Activated CD4-positive, alpha-beta T cell treated with anti-CD3 and anti-CD28 coated beads, Interleukin-2, amount 50 U/mL, for 4 hours (primary cell): ENCODE measurements around the gene CFAP107.

Source experiments
- DNase-seq, 2 experiments: peaks; one replicate each; pipeline ENCODE4 v3.0.0-alpha.2; 2020

The CFAP107 gene

DNA sequence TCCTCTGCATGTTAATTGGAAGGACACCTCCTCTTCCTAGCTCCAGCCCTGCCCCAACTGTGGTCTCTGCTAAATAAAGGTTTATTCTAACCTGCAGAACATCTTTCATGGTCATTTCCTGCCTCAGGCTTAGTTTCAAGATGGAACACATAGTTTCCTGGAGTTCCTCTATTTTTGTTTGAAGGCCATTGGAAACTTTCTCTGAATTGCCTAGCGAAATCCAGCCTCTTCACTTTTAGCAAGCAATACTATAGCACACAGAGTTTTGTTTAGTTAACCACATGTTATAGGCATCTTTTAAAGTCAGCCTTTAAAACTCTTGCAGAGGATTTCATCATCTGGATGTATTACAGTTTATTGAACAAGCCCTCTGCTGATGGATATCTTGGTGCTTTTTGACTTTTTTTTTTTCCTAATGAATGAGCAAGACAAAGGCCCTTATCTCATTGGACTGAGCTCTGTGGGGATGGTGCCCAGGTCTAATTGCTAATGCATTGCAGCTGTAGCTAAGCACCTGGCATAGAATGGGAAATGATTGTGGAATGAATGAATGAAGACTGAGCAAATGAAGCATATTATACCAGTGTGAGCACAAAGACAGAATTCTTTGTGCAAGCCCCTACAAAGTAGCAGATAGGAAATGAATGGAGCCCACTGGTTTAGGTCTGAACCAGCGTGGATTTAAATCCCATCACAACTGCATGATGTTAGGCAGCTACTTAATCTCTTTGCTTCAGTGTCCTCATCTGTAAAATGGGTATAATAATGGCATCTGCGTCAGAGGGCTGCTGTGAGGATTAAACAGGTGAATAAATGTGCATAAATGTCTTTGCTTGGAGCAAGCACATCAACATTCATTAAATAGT lies 641 bp upstream of the CFAP107 start:
- DNase-seq, result no peak

- DNase-seq, result no peak
Observed at GRCh38 chr1:12748778-12749355, 2.9 kb downstream of the CFAP107 start.

DNA sequence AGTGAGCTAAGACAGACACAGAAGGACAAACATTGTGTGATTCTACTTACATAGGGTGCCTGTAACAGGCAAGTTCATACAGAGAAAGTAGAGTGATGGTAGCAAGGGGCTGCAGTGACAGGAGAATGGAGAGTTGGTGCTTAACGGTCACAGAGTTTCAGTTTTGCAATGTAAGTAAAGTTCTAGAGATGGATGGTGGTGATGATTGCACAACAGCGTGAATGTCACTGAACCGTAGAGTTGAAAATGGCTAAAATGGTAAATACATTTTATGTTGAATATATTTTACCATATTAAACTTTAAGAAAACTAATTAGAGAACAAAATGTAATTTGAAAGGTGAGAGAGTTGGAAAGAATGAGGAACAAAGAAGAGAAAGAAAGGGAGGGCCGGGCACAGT lies 8.7 kb downstream of the CFAP107 start:
- DNase-seq, result no peak

GRCh38 chr1:12756273-12756672 lies 10.3 kb downstream of the CFAP107 start:
- no peak for DNase-seq

GRCh38 chr1:12756768-12757413 lies 10.9 kb downstream of the CFAP107 start:
- no peak for DNase-seq

DNA sequence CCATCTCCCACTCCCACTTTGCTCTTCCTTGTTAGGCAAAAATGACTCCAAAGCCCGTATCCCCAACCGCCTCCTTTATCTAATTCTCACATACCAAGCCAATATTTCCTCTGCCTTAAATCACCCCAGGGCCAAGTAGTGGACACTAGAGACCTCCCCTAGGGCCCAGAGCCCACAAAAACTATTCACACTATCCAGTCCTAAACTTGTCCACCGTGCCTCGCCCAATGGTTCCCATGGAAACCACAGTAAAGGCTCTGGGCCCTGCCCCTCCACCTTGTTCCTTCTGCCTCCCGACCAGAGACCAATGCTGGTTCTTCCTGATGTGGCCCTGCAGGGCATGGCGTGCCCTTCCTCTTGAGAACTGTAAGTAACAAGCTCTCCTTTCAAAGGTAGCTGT lies 11.8 kb downstream of the CFAP107 start:
- no peak for DNase-seq

DNA sequence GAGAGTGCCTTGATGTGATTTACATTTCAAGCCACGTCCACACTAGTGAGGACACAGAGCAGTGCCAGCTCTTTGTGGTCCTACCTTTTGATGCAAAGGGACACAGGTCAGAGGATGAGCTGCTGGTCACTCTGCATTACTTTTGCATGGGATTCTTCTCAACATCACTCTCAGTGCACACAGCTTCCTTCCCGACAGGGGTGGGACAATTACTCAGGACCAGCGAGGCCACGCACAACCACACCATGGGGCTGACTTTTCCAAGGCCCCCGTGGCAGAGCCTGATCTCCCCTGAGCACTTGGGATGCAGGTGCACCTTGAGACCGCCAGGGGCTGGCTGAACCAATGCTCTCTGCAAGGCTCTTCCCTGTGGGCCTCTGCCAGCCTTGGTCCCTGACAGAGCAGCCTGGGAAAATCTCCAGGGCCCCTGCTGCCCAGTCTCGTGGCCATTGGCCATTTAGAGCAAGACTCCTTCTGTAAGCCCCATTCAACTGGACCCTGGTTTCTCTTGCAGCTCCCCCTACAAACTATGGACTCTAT lies 14.3 kb downstream of the CFAP107 start:
- no peak for DNase-seq

- DNase-seq, result no peak
Observed at GRCh38 chr1:12761781-12762180, 15.8 kb downstream of the CFAP107 start.

- DNase-seq, result no peak
Observed at GRCh38 chr1:12762766-12763165, 16.8 kb downstream of the CFAP107 start.

GRCh38 chr1:12763479-12763878 lies 17.5 kb downstream of the CFAP107 start:
- no peak for DNase-seq

DNA sequence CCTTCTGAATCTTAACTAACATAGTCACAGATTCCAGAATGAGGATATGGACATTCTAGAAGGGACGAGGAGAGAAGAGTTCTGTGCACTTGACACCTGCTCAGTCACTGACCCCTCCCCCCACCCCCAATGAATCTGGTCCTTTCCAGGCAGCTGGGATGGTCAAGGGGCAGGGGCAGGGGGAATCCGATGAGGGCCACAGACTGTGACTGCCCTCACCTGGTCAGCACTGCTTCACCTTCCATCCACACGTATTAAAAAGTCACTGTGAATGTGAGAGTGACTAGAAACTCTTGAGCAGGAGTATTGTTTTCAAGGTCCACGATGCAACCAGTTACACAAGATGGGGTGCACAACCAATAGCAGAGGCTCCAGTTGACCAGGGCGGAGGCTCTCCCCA lies 18.0 kb downstream of the CFAP107 start:
- no peak for DNase-seq

GRCh38 chr1:12769031-12769430 lies 23.0 kb downstream of the CFAP107 start:
- no peak for DNase-seq

DNA sequence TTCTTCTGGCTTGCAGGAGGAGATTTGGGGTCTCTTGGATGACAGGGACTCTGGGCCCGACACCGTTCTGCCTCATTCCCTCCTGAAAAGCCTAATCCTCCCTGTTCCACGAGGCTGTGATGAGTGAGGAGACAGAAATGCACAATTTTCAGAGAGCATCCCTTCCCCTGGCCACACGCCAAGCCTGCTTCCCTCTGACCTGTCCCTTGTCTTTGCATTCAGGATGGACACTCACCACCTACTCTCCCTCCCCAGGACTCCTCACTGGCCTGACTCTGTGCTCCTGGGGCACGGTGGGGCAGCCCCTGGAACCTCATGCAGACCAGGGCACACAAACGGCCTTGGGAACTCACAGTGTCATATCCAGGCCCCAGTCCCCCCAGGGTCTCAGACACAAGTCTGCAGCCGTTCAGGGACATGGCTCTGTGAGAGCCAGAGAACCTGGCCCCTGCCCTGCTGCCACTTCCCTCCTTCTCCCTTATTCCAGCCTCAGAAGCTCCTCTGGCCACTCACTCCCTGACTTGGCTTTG lies 24.0 kb downstream of the CFAP107 start:
- no peak for DNase-seq

- no peak for DNase-seq
Observed at GRCh38 chr1:12770620-12771019, 24.6 kb downstream of the CFAP107 start.

GRCh38 chr1:12771186-12771585 lies 25.2 kb downstream of the CFAP107 start:
- no peak for DNase-seq

DNA sequence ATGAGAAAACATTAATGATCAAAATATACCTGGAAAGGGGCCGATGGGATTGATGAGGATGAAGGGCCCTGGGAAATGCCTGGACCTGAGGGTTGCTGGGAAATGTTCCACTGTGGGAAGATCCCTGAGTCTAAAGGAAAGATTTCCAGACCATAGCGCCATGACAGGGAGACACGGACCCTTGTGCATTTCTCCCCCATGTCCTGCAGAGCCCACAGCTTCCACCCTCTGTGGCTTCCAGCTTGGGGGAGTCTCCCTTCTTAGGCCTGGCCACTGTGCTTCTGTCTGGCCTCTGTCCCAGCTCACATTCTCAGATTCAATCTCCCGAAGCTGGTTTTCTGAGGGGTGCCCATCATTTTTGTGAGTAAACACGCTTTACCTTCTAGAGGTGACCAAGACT lies 26.5 kb downstream of the CFAP107 start:
- DNase-seq, result no peak

DNA sequence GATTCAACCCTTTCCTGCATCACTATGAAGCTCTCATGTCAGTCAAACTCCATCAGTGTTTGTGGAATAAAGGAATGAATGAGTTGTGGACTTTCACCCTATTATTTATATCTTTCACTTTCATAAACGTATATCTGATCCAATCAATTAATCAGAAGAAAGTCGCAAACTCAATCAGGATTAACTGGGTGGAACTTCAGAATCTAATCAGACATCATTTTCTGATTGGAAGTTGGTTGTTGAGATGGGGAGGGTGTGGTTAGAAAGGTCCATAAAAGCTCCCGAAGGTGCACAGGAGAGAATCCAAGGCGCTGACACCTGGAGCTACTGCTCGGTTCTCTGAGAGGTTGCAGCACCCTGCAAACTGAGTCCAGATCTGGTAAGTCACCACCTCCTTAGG lies 27.4 kb downstream of the CFAP107 start, which contains the start of gene PRAMEF12:
TSS of gene PRAMEF12 (plus strand) at position 301 of the 400 bp plus-strand sequence. CDS start 1,130 bp downstream, outside the sequence.
- no peak for DNase-seq

- DNase-seq, result no peak
Observed at GRCh38 chr1:12774801-12775345, 28.9 kb downstream of the CFAP107 start.

DNA sequence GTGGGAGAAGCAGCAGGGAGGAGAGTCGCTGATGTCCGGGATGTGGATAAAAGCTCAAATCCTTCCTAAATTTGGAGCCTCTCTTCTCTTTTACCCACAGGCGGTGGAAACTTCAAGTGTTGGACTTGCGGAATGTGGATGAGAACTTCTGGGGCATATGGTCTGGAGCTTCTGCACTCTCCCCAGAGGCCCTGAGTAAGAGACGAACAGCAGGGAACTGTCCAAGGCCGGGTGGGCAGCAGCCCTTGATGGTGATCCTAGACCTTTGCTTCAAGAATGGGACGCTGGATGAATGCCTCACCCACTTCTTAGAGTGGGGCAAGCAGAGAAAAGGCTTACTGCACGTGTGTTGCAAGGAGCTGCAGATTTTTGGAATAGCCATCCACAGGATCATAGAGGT lies 29.4 kb downstream of the CFAP107 start:
- DNase-seq, result no peak

GRCh38 chr1:12776801-12777557 lies 31.0 kb downstream of the CFAP107 start:
- no peak for DNase-seq

GRCh38 chr1:12778061-12778460 lies 32.1 kb downstream of the CFAP107 start:
- DNase-seq, result no peak

GRCh38 chr1:12778907-12779306 lies 32.9 kb downstream of the CFAP107 start:
- DNase-seq, result no peak
